ENCODE data around the gene POLDIP3.
"Not testable (repeated sequence)": the region's sequence is repeated elsewhere in the genome, so short reads cannot be mapped to it uniquely, and the experiment has no call there.

Gene POLDIP3

DNA sequence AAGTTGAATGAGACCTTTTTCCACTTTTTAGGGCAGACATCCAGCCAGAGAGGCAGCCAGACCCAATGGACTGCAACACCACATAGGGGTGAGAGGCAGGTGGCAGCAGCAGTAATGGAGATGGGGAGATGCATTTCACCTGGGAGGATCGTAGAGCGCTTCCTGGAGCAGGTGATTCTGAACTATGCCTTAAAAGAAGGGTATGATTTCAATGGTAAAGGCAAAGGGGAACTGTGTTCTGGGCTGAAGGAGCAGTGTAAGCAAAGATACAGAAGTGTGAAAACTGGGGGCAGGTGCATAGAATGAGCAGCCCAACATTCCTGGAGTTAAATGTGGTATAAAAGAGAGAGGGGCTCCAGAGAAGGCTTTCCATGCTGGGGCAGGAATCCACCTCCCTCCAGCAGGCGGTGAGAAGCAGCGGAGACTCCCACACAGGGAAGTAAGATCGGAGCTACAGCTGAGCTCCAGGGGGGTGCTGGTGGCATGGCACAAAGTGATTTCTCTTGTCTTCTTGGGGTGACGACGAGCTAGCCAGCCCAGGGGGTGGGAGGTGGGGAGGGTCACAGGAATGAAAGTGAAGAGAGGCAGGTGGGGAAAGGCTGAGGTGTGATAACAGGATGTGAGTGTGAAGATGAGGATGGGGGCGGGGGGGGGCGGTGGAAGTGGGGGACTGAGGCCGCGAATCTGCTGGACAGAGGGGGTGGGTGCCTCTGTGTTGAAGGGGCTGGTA lies 65.2 kb downstream of the POLDIP3 start:
- DNase-seq, result no peak

GRCh38 chr22:42548597-42549330 lies 65.9 kb downstream of the POLDIP3 start:
- no peak for DNase-seq

- DNase-seq, result not testable (repeated sequence)
Measured at GRCh38 chr22:42548126-42548525, 66.6 kb downstream of the POLDIP3 start.

DNA sequence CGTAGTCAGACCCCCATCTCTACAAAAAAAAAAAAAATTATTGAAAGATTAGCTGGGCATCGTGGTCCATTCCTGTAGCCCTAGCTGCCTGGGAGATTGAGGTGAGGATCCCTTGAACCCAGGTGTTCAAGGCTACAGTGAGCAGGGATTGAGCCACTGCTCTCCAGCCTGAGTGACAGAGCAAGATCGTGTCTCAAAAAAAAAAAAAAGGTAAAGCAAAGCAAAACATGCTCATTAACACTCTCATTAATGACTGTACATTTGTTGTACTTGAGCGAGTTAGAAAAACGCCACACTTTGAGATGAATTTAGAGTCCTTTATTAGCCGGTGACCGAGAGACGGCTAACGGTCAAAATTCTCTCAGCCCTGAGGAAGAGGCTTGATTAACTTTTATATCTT lies 67.1 kb downstream of the POLDIP3 start:
- DNase-seq, result no peak

DNA sequence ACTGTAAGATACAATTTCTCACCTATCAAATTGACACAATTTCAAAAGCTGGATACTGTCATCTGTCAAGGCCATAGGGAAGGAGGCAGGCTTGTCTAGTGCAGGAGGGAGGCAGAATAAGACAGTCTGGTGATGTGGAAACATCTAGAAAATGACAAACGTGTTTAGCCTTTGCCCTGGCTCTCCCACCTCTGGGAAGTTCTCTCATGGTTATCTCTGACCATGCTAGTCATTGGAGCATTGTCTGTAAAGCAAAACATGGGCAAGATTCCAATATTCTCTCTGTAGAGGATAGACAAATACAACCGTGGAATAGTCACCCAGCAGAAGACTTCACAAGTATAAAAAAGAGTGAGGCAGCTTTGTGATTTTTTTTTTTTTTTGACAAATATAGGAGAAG lies 70.0 kb downstream of the POLDIP3 start:
- no peak for DNase-seq

- DNase-seq, result not testable (repeated sequence)
Measured at GRCh38 chr22:42539236-42539771, 75.4 kb downstream of the POLDIP3 start.

DNA sequence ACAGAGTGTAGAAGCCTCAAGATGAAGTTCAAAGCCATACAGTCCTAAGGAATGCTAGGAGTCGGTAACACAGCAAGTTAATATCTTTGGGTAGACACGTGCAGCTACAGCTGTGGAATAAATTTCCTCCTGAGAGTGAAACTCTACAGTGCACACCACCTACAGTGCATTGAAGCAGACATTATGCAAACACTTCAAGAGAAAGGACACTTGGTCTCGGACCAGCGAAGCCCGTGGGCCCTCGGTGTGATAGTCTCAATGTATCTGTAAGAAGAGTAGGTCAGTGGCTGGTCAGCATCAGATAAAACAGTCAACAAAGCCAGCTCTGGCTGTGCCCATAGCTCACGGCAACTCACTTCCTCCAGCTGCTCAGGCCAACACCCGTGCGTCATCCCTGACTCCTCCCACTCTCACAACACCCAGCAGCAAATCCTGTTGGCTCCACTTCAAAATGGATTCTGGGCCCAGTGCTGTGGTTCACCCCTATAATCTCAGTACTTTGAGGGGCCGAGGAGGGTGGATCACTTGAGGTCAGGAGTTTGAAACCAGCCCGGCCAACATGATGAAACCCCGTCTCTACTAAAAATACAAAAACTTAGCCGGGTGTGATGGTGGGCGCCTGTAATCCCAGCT lies 77.4 kb downstream of the POLDIP3 start:
- DNase-seq, result not testable (repeated sequence)

DNA sequence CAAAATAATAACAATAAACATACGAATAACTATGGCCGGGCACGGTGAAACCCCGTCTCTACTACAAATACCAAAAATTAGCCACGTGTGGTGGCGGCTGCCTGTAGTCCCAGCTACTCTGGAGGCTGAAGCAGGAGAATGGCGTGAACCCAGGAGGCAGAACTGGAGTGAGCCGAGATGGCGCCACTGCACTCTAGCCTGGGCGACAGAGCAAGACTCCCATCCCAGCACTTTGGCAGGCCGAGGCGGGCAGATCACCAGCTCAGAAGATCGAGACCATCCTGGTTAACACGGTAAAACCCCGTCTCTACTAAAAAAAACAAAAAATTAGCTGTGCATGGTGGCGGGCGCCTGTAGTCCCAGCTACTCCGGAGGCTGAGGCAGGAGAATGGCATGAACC lies 78.0 kb downstream of the POLDIP3 start:
- DNase-seq, result not testable (repeated sequence)

DNA sequence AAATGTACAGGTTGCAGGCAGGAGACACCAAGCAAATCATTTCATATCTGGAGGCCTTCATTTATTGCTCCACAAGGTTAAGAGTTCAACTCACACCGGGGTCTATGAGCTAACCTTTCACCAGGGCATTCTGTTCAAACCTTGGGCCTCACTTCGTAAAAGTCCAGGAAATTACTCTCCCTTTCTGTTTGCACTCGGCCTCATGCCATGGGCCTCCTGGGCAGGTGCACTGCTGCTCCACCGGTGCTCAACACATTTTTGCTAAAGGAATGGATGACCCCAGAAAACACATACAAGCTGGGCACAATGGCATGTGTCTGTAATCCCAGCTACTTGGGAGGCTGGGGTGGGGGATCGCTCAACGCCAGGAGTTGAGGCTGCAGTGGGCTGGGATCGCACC lies 78.5 kb downstream of the POLDIP3 start:
- no peak for DNase-seq

DNA sequence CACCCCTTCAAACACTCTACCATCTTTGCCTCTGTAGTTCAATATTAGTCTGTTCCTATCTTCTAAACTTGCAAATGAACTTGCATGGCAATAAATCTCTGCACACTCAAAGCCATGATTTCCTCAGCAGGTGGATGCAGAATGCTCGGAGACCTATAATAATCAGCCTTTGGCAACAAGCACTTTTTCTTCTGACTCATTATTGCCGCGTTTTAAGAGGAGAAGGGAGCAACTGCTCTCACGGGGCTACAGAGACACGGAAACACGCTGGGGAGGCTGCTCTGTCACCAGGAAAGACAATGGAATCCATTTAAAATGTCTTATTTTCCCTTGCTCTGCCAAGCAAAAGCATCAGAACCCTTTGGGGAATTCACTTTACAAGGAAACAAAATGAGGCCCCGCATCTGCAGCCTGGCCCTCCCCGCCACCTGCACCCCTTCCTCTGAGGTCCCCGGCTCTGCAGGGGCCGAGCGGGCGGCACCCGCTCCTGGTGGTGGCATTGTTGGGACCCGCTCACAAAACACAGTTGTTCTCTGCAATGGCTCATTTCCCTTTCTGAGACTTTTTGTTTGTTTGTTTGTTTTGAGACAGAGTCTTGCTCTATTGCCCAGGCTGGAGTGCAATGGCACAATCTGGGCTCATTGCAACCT lies 79.5 kb downstream of the POLDIP3 start:
- DNase-seq, result not testable (repeated sequence)

All from hippocampal formation (tissue), 2 donors.